Spleen (tissue), 7 donors: ENCODE results near the gene OR6X1.

Experiments used
- CTCF ChIP-seq, 11 experiments: fragments of 200-600 bp in 7 of 11; fragments of 450-650 bp in 4 of 11; sonication (generic) in 4 of 11; IDR thresholded peaks in 8 of 11; conservative IDR thresholded peaks in 3 of 11; 1 replicate in 7 of 11; 2 replicates in 4 of 11; pipeline versions ENCODE4 v1.4.0 to v1.8.0; 2016 to 2021; ENCODE audit warnings: antibody characterized with exemption in 11 of 11, inconsistent platforms in 4 of 11, mild to moderate bottlenecking in 1 of 11
- POLR2A ChIP-seq, 3 donors: fragments of 450-650 bp; IDR thresholded peaks; one replicate each; pipeline ENCODE4 v1.5.1; 2017; ENCODE audit warnings: antibody characterized with exemption in 3 of 3, mild to moderate bottlenecking in 1 of 3
- POLR2AphosphoS5 ChIP-seq, 3 donors: sonication (generic); formaldehyde crosslinking; IDR thresholded peaks; one replicate each; pipeline ENCODE4 v1.5.1; 2017; ENCODE audit warnings: antibody characterized with exemption in 3 of 3
- donor health status: DM: no; HTN: no; CAD: no; lungs with moderate emphysema.
- donor health status: DM: no; HTN: no; CAD: no.
- donor health status: DM: no; HTN: no; CAD: no.

DNA sequence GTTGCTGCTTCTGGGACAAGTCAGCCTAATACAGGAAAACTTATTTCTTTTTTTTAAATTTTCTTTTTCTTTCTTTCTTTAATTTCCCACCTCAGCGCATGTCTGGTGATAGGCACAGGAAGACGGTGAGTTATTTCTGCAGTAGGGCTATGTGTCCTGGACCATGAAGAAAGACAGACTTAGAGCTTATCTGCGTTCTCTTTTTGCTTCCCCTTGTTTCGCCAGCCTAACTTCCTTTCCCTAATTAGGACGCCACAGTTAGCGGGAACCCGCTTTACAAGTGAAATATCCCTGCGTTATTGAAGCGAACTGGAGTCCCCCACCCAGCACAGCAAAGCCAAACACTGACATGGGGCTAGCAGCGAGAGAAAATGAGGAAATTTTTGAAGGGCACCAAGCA is 43.2 kb upstream of the OR6X1 start:
- no peak for TF ChIP-seq CTCF (IDR thresholded peaks at IDR 0.05 in 8 of 11, conservative IDR thresholded peaks at IDR 0.05 in 3 of 11)
- TF ChIP-seq POLR2A (IDR thresholded peaks at IDR 0.05) = no peak
- no peak for TF ChIP-seq POLR2AphosphoS5 (IDR thresholded peaks at IDR 0.05)
